RKO (cell line): ENCODE measurements around the gene ZNF300.
"Not testable (repeated sequence)": the region's sequence is repeated elsewhere in the genome, so short reads cannot be mapped to it uniquely, and the experiment has no call there.

Experiments used
- DNase-seq: peaks from one replicate; pipeline ENCODE4 v3.0.0-alpha.2; 2016; ENCODE audit warnings: low spot score

Gene ZNF300

GRCh38 chr5:150845185-150845859, 59.5 kb downstream of the ZNF300 start:
- DNase-seq, result not testable (repeated sequence)
